DND-41 (cell line): ENCODE measurements around the gene TSSC4.

Experiments used
- CTCF ChIP-seq: IDR thresholded peaks from 2 replicates; pipeline ENCODE4 v1.5.1; 2012; ENCODE audit warnings: borderline replicate concordance, low read length, moderate library complexity, mild to moderate bottlenecking; ENCODE audit not compliant: poor library complexity, severe bottlenecking; ENCODE audit errors: extremely low read depth
- EZH2 ChIP-seq: IDR thresholded peaks from 3 replicates; pipeline ENCODE4 v1.6.1; 2012; ENCODE audit warnings: borderline replicate concordance, low read depth, mild to moderate bottlenecking, moderate library complexity, low read length, inconsistent platforms; ENCODE audit not compliant: severe bottlenecking

GRCh38 chr11:2388431-2389376 lies 11.8 kb upstream of the TSSC4 start:
- TF ChIP-seq CTCF: no peak
- no peak for TF ChIP-seq EZH2
